Fibroblast of pulmonary artery (primary cell): ENCODE measurements around the gene ANTXR2.

Experiments
- DNase-seq: peaks from one replicate; pipeline ENCODE4 v3.0.0-alpha.2; 2010; ENCODE audit warnings: low read depth
- H3K4me3 ChIP-seq: replicated peaks from 2 replicates; pipeline ENCODE4 v1.5.1; 2011; ENCODE audit warnings: low read depth, mild to moderate bottlenecking, control low read depth, low read length, moderate library complexity
- TF ChIP-seq, protein P1 (sequence below): IDR thresholded peaks from 2 replicates; pipeline ENCODE4 v1.5.1; 2011; ENCODE audit warnings: mild to moderate bottlenecking, control low read depth, low read length, inconsistent platforms; ENCODE audit errors: missing control alignments

ANTXR2 gene

DNA sequence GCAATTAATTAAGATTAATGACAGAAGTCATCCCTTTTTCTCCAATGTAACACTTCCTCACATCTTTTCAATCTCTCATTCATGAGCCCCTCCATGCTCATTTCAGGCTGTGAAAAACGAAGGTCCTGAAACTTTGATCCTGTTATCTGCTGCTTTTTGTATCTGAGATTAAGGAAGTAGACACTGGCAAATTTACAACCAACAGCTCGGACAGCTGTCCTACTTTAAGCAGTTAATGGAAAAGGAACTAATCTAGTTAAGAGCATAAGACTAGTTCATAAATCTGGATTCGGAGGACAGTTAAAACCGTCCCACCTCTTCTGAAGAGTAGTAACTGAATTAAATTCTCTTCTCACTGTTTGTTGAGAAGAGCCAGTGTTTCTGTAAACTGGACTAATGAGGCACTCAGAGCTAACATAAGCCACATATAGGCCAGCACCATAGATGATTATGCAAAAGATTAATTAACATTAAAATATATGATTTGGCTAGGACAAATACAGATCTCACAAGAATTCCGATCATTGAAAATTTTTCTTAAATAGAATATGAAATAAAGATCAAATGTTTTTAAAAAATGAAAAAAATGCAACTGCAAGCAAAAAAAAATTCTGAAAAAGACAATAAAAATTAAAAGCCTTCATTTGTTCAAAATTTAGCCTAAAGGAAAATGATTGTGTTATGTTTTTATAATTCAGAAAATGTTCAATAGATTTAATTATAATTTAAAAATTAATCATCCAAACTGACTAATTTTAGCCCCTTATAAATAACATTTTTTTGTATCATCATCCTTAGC is 114.4 kb downstream of the ANTXR2 start:
- no peak for DNase-seq
- no peak overlapping the region for H3K4me3 ChIP-seq
- TF ChIP-seq, protein P1, sequence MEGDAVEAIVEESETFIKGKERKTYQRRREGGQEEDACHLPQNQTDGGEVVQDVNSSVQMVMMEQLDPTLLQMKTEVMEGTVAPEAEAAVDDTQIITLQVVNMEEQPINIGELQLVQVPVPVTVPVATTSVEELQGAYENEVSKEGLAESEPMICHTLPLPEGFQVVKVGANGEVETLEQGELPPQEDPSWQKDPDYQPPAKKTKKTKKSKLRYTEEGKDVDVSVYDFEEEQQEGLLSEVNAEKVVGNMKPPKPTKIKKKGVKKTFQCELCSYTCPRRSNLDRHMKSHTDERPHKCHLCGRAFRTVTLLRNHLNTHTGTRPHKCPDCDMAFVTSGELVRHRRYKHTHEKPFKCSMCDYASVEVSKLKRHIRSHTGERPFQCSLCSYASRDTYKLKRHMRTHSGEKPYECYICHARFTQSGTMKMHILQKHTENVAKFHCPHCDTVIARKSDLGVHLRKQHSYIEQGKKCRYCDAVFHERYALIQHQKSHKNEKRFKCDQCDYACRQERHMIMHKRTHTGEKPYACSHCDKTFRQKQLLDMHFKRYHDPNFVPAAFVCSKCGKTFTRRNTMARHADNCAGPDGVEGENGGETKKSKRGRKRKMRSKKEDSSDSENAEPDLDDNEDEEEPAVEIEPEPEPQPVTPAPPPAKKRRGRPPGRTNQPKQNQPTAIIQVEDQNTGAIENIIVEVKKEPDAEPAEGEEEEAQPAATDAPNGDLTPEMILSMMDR = no peak

DNA sequence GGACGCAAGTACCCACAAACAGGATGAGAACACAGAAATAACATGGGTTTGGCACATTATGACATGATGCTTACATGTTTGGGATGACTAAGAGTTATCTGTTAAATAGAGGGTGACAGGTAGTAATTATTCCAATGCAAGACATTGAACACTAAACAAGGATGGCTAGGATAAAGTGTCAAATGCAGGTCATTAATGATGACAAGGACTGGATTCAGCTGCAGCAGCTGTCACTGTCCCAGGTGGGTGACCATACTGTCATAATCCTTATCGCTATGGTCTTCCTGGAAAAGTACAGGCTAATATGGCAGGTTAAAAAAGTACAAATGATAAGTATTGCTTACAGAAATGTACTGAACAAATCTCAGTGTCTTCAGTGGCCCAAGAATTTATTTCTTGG is 123.9 kb downstream of the ANTXR2 start:
- H3K4me3 ChIP-seq = no peak overlapping the region
- no peak for DNase-seq
- TF ChIP-seq, protein P1 = no peak

DNA sequence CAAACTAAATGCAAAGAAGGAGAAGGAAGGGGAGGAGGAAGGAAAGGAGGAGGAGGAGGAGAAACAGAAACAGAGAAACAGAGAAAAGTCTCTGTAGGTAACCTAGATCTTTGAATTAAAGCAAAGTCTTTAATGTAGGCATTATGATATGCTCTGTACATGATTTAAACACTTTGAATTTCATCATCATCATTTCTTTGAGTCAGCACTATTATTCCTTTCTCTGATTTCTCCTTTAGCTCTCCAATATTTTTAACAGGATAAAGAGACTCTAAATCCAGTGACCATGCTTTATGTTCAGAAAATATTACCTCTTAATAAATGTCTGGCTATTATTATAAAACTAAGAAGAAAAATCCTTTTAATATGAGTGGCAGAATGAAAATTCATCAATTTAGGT is 124.3 kb downstream of the ANTXR2 start:
- DNase-seq = no peak

DNA sequence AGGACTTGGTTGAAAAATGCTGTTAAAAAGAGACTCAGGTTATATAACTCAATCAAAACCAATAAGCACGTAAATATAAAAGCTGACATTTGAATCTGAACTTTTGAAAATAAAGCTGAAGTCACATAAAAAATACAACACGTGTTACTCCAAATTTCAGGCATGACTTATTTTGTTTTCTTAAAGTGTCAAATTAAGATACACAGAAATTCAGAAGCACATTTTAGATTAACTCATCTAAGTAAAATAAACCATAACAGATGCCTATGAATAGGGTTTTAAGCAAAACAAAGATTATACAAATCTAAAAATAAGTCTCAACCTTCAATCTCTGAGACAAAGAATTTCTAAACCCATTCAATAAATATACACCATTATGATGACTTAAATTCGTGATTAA is 124.8 kb downstream of the ANTXR2 start:
- TF ChIP-seq, protein P1 = no peak
- no peak for DNase-seq
- H3K4me3 ChIP-seq = no peak overlapping the region

More for the DNA sequence above, 124.3 kb downstream of the ANTXR2 start:
- TF ChIP-seq, protein P1 = no peak
- no peak overlapping the region for H3K4me3 ChIP-seq

DNA sequence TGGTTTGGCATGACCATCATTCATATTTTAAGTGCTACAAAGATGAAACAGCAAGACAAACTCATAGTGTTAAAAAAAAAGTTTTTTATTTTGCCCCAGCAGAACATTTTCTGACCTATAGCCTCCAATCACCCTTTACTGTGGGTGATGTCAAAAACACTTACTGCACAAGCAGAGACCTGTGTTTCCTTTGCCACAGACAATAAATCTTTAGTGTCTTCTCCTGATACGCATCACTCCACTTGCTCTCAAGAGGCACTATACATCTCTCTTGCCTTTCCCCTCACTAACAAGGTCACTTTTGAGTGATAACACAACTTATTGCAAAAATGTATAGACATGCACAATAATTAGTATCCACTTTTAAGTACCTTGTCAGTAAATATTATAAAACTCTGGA is 125.6 kb downstream of the ANTXR2 start:
- no peak overlapping the region for H3K4me3 ChIP-seq
- no peak for DNase-seq
- TF ChIP-seq, protein P1 = no peak

DNA sequence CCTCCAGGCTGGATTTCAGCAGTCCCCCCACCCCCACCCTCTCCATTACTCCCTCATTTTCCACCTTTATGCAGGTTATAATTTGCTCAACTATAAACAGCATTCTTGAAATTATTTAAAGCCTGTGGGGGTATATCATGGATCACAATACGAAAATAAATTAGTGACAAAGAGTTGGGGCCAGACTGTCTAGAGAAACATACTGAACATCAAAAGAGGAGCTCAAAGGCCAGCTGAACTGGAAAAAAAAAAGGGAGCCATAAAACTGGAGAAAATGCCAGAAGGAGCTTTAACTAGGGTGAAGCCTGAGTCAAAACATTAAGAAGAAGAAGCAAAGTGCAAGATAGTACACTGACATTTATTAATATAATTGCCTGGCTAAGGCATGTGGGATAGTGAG is 137.8 kb downstream of the ANTXR2 start:
- H3K4me3 ChIP-seq = no peak overlapping the region
- TF ChIP-seq, protein P1 = no peak
- no peak for DNase-seq

DNA sequence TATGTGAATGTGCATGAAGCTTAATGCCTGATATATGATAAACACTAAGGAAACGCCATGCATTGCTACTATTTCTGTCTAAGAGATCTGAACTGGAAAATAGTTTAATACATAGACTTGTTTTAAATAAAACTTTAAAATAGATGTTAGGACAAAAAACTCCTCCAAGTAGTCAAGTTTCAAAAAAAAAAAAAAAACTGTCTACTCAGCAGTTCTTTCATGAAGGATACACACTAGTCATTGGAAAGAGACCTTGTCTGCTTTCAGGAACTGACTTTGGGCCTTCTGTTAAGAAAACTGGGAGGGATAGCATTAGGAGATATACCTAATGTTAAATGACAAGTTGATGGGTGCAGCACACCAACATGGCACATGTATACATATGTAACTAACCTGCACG is 138.4 kb downstream of the ANTXR2 start:
- no peak overlapping the region for H3K4me3 ChIP-seq
- TF ChIP-seq, protein P1 = no peak
- no peak for DNase-seq
